OCI-LY7 (cell line): ENCODE measurements around the gene PPP1R37.

Experiments used
- EZH2phosphoT487 ChIP-seq: fragments of 200-600 bp; sonication (generic); IDR thresholded peaks from 2 replicates; pipeline ENCODE4 v1.6.1; 2018; ENCODE audit warnings: low read depth, borderline replicate concordance, mild to moderate bottlenecking, mixed run types, antibody characterized with exemption, low read length, moderate library complexity, mixed read lengths
- TF ChIP-seq, protein P1 (sequence below): fragments of 200-600 bp; sonication (generic); conservative IDR thresholded peaks from 2 replicates; pipeline ENCODE4 v1.5.1; 2014; ENCODE audit warnings: mild to moderate bottlenecking, antibody characterized with exemption, low read length, moderate library complexity, mixed read lengths

GRCh38 chr19:45103508-45104319 is 10.7 kb downstream of the PPP1R37 start:
- TF ChIP-seq, protein P1, sequence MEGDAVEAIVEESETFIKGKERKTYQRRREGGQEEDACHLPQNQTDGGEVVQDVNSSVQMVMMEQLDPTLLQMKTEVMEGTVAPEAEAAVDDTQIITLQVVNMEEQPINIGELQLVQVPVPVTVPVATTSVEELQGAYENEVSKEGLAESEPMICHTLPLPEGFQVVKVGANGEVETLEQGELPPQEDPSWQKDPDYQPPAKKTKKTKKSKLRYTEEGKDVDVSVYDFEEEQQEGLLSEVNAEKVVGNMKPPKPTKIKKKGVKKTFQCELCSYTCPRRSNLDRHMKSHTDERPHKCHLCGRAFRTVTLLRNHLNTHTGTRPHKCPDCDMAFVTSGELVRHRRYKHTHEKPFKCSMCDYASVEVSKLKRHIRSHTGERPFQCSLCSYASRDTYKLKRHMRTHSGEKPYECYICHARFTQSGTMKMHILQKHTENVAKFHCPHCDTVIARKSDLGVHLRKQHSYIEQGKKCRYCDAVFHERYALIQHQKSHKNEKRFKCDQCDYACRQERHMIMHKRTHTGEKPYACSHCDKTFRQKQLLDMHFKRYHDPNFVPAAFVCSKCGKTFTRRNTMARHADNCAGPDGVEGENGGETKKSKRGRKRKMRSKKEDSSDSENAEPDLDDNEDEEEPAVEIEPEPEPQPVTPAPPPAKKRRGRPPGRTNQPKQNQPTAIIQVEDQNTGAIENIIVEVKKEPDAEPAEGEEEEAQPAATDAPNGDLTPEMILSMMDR, result no peak
- TF ChIP-seq EZH2phosphoT487, result no peak
